GM12873 (cell line): ENCODE results near the gene SOX11.

ENCODE experiments used
- CTCF ChIP-seq: IDR thresholded peaks from 2 replicates; pipeline ENCODE4 v1.5.1; 2012; ENCODE audit warnings: low read depth, mild to moderate bottlenecking, moderate library complexity, low read length, control low read depth; ENCODE audit not compliant: insufficient read depth; ENCODE audit errors: missing control alignments

SOX11 gene

GRCh38 chr2:5729416-5729815, 37.2 kb downstream of the SOX11 start:
- no peak for TF ChIP-seq CTCF

- no peak for TF ChIP-seq CTCF
Observed at GRCh38 chr2:5730386-5730785, 38.2 kb downstream of the SOX11 start.

GRCh38 chr2:5734859-5735520, 42.8 kb downstream of the SOX11 start:
- TF ChIP-seq CTCF: no peak

- TF ChIP-seq CTCF: no peak
Observed at GRCh38 chr2:5735521-5735861, 43.3 kb downstream of the SOX11 start.

- no peak for TF ChIP-seq CTCF
Observed at GRCh38 chr2:5736050-5736449, 43.9 kb downstream of the SOX11 start.

- TF ChIP-seq CTCF: no peak
Observed at GRCh38 chr2:5736886-5737285, 44.7 kb downstream of the SOX11 start.

- TF ChIP-seq CTCF: no peak
Observed at GRCh38 chr2:5740053-5740452, 47.9 kb downstream of the SOX11 start.

- TF ChIP-seq CTCF: no peak
Observed at GRCh38 chr2:5740817-5741216, 48.6 kb downstream of the SOX11 start.
